GM18526 (cell line): ENCODE measurements around the gene LEFTY2.

Source experiments
- POLR2A ChIP-seq: IDR thresholded peaks from 3 replicates; pipeline ENCODE4 v1.6.1; 2011; ENCODE audit not compliant: insufficient read length; ENCODE audit errors: extremely low read depth

Gene LEFTY2

GRCh38 chr1:225941187-225941941 is at the start of gene LEFTY2:
Gene LEFTY2, minus strand, starts transcription at chr1:225941220. Its CDS starts 80 bp downstream, at chr1:225941140.
- no peak for TF ChIP-seq POLR2A

GRCh38 chr1:225987491-225988316 is 46.7 kb upstream of the LEFTY2 start:
- no peak for TF ChIP-seq POLR2A

GRCh38 chr1:225981714-225982113 is 40.7 kb upstream of the LEFTY2 start:
- TF ChIP-seq POLR2A = no peak

- TF ChIP-seq POLR2A = no peak
Measured at GRCh38 chr1:225980005-225980836, 39.2 kb upstream of the LEFTY2 start.

- TF ChIP-seq POLR2A = no peak
Measured at GRCh38 chr1:225979421-225979820, 38.4 kb upstream of the LEFTY2 start.

DNA sequence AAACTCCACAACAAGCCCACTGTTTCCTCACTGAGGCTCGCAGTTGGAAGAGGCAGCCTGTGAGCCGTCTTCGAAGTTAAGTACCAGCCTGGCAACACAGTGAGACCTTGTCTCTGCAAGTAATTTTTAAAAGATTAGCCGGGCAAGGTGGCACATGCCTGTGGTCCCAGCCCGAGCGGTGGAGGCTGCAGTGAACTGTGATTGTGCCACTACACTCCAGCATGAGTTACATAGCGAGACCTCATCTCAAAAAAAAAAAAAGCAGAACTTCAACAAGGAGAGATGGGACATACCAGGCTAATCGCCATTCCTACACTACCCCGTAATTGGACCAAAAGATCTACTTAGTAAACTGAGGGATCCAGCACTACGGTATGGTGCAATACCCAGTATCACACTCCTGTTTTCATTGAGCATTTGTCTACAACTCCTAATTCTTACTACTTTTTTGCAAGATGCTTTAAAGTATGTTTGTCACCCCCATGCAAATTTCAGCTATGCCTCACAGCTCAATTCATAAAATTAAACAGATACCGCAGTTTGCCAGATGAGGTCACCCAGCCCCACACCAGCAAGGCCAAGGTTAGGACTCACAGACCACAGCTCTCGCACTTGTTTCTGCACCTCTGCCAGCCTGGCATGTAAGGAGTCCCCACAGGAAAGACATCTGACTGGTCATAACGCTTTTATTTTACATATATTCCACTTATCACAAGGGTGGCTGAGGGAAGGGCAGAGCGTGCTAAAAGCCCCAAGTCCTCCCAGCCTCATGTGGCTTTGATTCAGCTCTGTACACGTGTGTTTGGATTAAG is 37.1 kb upstream of the LEFTY2 start:
- TF ChIP-seq POLR2A = no peak

- no peak for TF ChIP-seq POLR2A
Measured at GRCh38 chr1:225974454-225974853, 33.4 kb upstream of the LEFTY2 start.

DNA sequence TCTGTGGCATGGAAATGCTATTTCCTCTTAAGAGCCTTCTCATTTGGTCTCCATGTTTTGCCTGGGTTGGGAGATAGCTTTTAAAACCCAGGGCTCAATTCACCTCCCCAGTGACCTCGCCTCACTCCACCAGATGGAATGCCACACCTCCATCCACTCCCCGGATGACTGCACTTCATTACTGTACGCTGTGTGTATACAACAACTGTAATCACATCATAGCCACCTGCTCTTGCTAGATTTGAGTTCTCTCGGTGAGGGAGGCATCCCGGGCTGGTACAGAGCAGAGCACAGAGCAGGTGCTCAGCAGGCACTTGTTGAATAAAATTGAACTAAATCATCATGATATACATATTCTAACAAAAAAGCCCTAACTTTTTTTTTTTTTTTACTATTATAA is 32.1 kb upstream of the LEFTY2 start:
- no peak for TF ChIP-seq POLR2A

GRCh38 chr1:225972344-225973152 is 31.5 kb upstream of the LEFTY2 start:
- no peak for TF ChIP-seq POLR2A

- TF ChIP-seq POLR2A = no peak
Measured at GRCh38 chr1:225965231-225965630, 24.2 kb upstream of the LEFTY2 start.

DNA sequence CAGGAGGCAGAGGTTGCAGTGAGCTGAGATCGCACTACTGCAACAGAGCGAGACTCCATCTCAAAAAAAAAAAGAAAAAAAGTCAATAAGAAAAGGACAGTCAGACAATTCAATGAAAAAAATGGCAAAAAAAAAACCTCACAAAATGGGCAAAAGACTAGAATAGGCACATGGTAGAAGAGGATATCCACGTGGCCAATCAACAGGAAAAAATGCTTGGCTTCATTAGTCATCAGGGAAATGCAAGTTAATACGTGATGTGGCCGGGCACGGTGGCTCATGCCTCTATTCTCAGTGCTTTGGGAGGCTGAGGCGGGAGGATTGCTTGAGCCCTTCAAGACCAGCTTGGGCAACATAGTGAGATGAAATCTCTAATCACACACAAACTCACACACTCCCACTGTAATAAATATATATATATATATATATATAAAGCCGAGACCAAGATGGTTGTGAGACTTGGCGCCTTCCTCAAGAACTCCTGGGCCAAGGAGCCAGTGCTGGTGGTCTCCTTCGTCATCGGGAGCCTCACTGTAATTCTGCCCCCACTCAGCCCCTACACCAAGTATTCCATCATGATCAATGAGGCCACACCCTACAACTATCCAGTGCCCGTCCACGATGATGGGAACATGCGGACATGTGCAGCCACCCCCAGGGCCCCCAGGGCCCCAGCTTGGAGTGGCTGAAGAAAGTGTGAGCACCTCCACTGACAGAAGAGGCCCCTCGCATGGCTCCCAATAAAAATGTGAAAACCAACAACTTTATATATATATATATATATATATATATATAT is 22.9 kb upstream of the LEFTY2 start:
- no peak for TF ChIP-seq POLR2A

GRCh38 chr1:225962440-225962975 is 21.5 kb upstream of the LEFTY2 start:
- no peak for TF ChIP-seq POLR2A
